GM19099 (cell line): ENCODE data around the gene UGGT1.

ENCODE experiments used
- POLR2A ChIP-seq: IDR thresholded peaks from 3 replicates; pipeline ENCODE4 v1.6.1; 2011; ENCODE audit warnings: low read depth; ENCODE audit not compliant: insufficient read length; ENCODE audit errors: extremely low read depth

The UGGT1 gene, protein sequence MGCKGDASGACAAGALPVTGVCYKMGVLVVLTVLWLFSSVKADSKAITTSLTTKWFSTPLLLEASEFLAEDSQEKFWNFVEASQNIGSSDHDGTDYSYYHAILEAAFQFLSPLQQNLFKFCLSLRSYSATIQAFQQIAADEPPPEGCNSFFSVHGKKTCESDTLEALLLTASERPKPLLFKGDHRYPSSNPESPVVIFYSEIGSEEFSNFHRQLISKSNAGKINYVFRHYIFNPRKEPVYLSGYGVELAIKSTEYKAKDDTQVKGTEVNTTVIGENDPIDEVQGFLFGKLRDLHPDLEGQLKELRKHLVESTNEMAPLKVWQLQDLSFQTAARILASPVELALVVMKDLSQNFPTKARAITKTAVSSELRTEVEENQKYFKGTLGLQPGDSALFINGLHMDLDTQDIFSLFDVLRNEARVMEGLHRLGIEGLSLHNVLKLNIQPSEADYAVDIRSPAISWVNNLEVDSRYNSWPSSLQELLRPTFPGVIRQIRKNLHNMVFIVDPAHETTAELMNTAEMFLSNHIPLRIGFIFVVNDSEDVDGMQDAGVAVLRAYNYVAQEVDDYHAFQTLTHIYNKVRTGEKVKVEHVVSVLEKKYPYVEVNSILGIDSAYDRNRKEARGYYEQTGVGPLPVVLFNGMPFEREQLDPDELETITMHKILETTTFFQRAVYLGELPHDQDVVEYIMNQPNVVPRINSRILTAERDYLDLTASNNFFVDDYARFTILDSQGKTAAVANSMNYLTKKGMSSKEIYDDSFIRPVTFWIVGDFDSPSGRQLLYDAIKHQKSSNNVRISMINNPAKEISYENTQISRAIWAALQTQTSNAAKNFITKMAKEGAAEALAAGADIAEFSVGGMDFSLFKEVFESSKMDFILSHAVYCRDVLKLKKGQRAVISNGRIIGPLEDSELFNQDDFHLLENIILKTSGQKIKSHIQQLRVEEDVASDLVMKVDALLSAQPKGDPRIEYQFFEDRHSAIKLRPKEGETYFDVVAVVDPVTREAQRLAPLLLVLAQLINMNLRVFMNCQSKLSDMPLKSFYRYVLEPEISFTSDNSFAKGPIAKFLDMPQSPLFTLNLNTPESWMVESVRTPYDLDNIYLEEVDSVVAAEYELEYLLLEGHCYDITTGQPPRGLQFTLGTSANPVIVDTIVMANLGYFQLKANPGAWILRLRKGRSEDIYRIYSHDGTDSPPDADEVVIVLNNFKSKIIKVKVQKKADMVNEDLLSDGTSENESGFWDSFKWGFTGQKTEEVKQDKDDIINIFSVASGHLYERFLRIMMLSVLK (N-terminal part only)

DNA sequence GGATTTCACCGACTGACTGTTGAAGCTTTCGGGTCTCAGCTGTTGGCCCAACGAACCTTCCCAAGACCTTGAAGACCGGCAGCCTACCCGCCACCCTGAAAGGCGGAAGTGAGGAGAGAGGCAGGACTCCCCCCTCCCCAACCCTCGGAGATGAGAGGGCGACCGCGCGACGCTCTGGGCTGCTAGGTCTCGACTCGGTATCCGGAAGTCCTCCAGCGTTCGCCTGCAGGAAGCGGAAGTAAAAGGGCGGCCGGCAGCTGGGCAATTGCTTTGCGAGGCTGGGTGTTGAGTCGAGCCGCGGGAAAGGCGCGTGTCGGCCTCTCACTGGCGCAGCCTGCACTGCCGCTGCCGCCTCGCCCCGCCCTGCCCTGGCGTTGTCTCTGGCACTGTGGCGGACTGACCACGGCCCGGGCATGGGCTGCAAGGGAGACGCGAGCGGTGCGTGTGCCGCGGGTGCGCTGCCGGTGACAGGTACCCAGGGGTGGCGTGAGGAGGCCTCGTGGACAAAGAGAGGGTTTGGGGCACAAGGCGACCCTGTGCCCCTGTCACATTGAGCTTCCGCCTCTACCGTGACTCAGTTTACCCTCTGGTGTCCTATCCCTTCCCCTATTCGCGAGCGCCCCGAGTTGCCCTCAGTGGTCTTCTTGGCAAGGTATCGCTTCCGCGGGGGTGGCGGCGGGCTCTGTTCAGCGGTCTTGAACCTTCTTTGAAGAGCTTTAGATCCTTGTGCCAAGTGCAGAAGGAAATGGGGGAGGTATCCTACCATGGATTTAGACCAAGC, at the start of gene UGGT1:
Gene UGGT1, plus strand, starts transcription at position 256 of the 781 bp plus-strand sequence. Its CDS starts 158 bp downstream, at position 414.
- peak; percentile 94 for TF ChIP-seq POLR2A

DNA sequence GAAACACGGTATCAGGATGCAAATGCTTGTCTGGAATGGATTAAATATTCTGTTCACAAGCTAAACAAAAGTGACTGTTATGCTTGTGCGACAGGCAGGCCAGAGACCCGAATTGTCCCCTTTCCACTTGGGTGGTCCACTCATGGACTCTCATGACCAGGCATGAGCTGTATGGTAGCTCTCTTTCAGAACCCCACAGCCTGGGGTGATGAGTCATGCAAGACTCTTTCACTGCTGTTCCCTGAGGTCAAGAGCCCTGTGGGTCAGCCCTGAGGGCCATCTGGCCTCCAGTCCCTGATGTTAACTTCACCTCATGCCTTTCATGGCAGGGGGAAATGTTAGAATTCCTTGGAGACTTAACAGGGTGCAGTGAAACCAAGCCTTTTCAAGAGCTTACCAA, 49.4 kb upstream of the UGGT1 start:
- no peak for TF ChIP-seq POLR2A

DNA sequence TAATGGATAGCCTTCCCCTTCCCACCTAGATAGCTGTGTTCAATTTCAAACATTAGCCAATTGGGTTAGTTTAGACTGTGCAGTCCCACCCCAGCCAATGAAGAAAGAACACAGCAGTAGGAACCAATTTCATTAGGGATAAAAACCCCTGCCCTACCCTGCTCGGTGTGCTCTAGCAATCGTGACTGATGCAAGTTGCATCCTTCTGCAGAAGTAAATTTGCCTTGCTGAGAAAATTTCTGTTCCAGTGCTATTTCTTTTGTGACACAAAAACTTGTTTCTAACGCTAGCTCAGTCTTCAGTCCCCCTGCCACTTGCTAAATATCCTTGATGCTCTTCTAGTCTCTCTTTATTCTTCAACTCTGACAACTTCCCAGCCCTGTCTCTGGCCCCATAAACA, 48.0 kb upstream of the UGGT1 start:
- no peak for TF ChIP-seq POLR2A

DNA sequence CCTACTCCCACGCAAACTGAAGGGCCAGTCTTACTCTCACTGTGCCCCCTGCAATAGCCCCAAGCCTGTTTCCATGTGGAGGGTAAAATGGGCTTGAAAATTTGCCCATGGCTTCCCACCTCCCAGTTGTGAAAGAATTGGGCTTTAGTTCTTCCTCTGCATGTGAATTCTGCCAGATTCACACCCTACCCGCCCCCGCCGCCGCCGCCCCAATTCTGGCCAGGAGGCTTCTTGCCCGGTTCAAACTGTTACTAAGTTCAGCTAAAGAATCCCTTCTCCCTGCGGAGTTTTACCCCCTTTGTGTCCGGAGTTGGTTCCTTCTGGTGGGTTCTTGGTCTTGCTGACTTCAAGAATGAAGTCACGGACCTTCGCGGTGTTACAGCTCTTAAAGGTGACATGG, 37.7 kb upstream of the UGGT1 start:
- TF ChIP-seq POLR2A = no peak

DNA sequence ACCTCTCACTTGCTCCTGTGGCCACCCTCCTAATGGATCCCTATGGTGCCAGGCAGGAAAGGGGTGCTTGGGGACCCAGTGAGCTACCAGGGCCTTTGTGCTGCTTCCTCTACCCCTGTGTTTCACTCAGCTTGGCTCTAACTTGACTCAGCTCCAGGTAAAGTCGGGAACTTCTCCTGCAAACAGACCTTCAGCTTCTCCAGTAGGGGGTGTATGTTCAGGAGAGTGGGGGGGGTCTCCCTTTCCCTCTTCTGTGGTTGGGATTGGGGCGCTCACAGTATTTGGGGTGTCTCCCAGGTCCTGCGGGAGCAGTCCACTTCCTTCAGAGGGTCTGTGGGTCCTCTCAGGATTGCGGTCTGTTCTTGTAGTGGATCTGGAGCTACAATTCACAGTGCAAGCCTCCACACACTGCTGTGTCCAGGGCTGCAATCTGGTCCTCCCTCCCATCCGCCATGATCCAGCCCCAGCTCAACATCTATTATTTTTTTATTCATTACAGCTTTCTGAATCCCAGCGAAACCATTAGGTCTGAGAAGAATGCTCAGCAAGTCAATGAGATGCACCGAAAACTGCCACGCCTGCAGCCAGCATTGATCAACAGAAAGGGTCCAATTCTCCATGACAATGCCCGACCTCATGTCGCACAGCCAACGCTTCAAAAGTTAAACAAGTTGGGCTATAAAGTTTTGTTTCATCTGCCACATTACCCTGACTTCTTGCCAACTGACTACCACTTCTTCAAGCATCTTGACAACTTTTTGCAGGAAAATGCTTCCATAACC, 36.7 kb upstream of the UGGT1 start:
- no peak for TF ChIP-seq POLR2A

DNA sequence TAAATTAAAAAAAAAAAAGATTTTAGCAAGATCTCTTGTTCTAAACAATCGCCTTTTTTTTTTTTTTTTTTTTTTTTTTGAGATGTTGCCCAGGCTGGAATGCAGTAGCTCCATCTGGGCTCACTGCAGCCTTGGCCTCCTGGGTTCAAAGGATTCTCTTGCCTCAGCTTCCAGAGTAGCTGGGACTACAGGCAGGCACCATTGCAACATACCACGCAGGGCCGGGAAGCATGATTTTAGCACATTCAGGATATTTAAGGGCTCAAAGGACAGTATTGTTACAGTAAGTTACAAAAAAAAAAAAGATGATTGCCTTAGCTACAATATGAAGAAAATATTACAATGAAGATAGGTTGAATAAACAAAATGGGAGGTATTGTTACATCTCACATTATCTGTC, 33.7 kb upstream of the UGGT1 start:
- no peak for TF ChIP-seq POLR2A

DNA sequence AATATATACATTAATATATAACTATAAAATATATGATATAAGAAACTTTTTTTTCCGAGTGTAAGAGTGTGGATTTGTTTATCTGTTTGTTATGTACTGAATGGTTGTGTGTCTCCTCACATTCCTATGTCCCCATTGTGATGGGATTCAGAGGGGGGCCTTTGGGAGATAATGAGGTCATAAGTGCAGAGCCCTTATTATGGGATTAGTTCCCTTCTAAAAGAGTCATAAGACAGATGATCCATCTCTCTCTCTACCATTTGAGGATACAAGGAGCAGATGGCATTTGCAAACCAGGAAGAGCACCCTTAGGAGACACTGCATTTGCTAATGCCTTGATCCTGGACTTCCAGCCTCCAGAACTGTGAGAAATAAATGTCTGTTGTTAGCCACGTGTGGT, 32.9 kb upstream of the UGGT1 start:
- TF ChIP-seq POLR2A = no peak

DNA sequence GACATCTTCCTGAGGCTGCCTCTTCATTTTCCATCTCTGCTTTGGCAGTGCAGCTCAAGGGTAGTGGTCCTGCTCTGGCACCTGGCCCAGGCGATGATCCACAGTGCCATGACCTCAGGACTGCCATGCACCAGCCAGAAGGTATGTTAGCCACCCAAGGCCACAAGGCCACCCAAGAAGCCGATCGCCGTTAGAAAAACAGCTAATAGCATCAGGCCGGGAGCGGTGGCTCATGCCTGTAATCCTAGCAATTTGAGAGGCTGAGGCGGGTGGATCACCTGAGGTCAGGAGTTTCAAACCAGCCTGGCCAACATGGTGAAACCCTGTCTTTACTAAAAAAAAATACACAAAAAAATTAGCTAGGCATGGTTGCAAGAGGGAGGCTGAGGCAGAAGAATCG, 28.4 kb upstream of the UGGT1 start:
- TF ChIP-seq POLR2A = no peak

DNA sequence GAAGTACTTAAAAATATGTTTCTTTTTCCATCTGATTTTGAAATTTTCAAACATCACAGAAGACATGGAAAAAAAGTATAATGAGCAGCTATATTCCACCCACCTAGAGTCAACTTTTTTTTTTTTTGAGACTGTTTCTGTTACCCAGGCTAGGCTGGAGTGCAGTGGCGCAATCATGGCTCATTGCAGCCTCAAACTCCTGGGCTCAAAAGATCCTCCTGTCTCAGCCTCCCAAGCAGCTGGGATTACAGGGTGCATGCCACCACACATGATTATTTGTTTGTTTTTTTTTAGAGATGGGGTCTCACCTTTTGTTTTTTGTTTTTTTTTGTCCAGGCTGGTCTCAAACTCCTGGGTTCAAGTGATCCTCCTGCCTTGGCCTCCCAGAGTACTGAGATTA, 26.6 kb upstream of the UGGT1 start:
- no peak for TF ChIP-seq POLR2A

DNA sequence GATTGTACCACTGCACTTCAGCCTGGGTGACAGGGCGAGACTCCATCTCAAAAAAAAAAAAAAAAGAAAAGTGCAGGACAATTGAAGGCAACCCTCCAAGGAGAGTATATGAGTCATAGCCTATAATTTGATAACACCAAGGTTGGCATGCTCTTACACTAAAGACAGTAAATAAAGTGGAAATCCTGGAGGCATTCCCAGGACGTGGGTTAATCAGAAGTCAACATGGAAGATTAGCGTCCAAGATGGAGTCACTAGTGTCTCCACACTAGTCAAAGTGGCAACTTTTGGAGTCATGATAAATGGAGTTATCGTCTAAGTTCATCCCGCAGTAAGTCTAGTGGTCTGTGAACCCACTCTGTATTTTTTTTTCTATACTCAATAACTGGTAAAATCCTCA, 21.2 kb upstream of the UGGT1 start:
- no peak for TF ChIP-seq POLR2A

DNA sequence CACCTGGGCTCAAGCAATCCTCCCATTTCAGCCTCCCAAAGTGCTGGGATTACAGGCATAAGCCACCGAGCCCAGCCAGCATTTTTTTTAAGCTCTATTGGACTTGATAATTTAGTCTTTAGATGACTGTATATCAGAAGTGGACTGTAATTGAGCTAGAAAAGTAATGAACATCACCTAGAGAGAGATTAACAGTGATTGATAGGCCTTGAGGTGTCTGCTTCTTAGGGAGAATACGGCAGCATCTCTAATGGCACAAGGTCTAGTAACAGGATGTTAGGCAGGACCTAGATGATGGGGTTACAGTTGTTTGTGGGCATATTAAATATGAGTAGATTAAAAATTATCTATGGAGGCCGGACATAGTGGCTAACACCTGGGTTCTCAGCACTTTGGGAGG, 17.7 kb upstream of the UGGT1 start:
- TF ChIP-seq POLR2A = no peak

DNA sequence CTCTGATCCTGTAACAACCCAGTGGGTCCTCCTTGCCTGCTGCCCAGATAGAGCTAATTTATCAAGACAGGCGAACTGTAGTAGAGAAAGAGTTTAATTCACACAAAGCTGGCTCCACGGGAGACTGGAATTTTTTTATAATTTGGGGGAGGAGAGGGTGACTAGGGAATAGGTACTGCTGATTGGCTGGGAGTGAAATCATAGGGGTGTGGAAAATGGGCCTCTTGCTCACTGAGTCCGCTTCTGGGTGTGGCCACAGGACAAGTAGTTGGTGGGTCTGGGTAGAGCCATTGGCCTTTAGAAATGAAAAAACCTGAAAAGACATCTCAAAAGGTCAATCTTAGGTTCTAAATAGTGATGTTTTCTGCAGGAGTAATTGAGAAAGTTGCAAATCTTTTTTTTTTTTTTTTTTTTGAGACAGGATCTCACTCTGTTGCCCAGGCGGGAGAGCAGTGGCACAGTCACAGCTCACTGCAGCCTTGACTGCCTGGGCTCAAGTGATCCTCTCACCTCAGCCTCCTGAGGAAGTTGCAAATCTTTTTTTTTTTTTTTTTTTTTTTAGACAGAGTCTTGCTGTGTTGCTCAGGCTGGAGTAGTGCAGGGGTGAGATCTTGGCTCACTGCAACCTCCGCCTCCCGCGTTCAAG, 14.4 kb upstream of the UGGT1 start:
- TF ChIP-seq POLR2A = no peak

DNA sequence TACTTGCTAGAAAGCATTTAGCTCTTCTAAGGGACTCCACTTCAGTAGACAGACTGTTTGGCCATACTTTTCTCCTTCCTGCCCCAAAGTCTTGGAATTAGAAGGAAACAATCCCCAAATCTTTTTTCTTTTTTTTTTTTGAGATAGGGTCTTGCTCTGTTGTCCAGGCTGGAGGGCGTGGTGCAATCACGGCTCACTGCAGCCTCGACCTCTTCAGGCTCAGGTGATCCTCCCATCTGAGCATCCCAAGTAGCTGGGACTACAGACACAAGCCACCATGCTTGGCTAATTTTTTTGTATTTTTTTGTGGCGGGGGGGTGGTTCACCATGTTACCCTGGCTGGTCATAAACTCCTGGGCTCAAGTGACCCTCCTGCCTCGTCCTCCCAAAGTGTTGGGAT, 6.2 kb upstream of the UGGT1 start:
- TF ChIP-seq POLR2A = no peak
